ENCODE data around the gene KCNJ18.
"Not testable (repeated sequence)": the region's sequence is repeated elsewhere in the genome, so short reads cannot be mapped to it uniquely, and the experiment has no call there.

KCNJ18 gene

DNA sequence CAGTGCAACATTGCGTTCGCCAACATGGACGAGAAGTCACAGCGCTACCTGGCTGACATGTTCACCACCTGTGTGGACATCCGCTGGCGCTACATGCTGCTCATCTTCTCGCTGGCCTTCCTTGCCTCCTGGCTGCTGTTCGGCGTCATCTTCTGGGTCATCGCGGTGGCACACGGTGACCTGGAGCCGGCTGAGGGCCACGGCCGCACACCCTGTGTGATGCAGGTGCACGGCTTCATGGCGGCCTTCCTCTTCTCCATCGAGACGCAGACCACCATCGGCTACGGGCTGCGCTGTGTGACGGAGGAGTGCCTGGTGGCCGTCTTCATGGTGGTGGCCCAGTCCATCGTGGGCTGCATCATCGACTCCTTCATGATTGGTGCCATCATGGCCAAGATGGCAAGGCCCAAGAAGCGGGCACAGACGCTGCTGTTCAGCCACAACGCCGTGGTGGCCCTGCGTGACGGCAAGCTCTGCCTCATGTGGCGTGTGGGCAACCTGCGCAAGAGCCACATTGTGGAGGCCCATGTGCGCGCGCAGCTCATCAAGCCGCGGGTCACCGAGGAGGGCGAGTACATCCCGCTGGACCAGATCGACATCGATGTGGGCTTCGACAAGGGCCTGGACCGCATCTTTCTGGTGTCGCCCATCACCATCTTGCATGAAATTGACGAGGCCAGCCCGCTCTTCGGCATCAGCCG is 10.8 kb downstream of the KCNJ18 start:
- DNase-seq (ENCODE audit: low spot score) = not testable (repeated sequence)

DNA sequence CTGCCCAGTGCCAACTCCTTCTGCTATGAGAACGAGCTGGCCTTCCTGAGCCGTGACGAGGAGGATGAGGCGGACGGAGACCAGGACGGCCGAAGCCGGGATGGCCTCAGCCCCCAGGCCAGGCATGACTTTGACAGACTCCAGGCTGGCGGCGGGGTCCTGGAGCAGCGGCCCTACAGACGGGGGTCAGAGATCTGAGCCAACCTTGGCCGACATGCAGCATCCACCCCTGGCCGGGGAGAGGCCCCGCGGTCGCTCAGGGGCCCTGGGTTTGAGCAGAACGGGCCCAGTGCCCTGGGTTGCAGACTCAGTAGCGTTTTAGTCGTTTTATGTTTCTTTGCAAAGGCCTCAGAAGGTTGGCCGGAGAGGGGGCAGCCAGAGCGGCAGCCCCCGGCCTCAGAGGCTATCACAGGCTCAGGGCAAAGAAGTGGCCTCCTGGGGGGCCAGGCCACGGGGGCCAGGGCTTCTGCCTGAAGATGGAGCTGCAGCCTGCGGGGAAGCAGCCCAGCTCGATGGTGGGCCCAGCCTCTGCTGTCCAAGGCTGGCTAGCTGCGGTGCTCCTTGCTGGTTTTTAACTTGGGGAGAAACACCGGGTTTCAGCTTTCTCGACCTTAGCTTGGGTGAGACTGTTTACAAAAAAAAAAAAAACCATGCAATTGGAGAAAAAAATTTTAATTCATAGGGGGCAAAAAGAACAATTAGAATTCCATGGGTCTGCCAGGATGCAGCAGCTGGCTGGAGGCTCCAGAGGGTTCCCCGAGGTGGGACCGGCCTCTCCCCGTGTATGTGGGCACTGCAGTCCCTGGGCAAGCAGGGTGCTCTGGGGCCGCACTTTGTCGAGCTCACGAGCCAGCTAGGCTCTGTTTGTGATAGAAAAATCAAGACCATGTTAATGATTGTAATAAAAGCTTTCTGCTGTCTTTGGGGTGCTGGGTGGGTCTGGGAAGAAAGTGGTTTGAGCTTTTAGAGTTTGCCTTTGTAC is 11.9 kb downstream of the KCNJ18 start:
- not testable (repeated sequence) for DNase-seq (ENCODE audit: low spot score)

DNA sequence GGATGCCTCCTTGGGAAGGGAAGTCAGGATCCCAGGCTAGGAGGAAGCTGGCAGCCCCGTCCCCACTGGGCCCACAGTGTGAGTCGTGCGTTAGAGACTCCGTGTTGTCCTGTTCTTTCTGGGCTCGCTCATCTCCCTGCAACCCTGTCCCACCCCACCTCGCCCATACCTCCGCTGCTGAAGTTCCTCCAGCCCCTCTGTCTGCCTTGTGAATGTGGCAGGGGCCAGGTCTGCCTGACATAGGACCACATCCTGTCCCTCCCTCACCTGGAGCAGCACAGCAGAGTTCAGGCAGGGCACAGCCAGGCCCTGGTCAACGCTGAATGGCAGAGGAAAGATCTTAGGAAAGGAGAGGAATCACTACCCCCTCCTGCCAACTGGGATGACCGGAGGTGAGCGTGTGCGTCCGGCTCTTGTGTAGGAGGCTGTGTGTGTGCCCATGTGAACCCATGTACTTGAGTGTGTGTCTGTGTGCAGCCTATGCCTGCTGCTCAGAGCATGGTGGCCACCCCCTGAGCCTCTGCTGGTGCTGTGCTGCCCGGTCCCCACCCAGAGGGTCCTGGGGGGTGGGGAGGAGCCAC is 12.8 kb downstream of the KCNJ18 start:
- DNase-seq (ENCODE audit: low spot score) = no peak

DNA sequence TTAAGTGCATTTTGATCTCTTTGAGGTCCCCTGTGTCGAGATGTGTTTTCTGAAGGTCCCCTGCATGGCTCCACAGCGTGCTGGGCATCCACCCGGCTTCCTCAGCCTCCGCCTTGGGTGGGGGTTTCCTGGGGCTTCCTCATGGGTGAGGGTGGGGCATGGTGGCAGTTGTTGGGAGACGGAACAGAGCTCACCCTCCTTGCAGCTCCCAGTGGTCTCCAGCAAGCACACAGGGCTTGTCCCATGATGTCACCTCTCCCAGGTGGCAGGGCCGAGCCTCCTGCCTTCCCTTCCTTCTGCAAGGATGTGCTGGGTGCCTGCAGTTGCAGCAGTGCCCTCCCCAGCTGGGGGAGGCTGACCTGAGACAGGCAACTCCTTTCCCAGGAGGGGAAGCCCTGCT is 13.4 kb downstream of the KCNJ18 start:
- DNase-seq (ENCODE audit: low spot score) = not testable (repeated sequence)

DNA sequence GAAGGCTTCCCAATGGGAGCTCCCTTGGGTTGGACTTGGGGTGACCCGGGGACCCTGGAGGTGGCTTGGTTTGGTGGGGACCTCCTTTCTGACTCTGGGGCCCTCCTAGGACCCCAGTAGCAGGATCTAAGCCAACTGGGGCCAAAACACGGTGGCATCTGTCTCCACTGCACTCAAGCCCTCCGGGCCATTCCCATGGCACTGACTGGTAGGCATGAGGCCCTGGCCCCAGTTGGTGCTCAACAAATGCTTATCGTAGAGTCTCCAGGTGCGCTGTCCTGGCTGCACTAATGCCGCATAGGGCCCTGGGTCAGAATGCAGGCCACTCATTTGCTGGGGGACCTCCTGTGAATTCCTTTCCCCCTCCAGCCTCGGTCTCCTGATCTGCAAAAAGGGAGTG is 14.2 kb downstream of the KCNJ18 start:
- DNase-seq (ENCODE audit: low spot score) = not testable (repeated sequence)

DNA sequence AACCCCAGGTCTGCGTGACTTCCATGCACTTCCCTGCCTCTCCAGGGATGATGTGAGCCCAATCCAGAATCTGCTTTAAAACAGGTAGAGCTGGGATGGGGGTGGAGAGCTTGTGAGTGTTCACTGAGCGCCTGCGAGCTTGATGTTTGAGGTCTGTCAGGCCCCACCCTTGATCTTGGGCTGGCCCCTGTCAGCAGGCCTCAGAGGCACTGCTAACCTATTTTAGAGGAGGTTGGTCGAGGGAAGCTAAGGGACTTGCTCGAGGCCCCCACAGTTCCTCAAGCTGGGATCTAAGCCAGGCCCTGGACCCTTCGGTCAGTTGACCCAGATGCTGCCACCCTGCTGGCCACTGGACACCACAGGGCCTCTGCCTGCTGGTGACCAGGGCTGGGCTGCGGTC is 14.8 kb downstream of the KCNJ18 start:
- not testable (repeated sequence) for DNase-seq (ENCODE audit: low spot score)

DNA sequence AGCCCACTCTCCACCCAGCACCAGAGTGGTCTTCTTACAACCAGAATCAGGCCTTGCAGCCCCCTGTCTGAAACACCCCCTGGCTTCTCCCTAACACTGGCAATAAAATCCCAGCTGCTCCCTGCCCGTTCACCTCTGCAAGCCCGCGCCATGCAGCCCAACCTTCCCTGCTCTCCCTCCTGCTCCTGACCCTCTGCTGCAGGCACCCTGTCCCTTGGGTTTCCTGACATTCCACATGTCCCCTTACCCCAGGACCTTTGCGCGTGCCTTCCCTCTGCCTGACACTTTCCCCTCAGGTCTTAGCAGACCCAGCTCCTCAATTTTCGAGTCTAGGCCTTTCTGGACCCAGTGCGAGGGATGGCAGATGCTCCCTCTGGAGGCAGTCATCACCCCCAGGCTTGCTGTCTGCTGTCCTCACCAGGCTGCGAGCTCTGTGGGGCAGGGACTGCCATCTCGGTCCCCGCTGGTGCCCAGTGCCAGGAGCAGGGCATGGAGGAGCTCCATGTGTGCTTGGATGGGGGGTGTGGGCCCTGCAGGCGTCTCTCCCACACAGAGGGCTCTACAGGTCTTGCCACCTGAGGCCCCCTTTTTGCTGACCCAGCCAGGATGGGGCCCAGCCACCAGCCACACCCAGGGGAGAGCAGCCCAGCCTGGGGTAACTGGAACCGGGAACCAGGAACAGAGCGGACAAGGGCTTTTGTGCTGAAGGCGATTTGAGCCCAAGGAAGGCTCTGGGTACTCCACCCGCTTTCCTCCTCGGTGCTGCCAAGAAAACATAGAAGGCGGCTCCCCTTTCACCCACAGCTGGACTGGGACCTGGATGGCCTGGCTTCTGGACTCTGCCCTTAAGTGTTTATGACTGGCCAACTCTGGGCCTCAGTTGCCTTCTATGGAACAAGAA is 15.6 kb downstream of the KCNJ18 start:
- DNase-seq (ENCODE audit: low spot score) = not testable (repeated sequence)

DNA sequence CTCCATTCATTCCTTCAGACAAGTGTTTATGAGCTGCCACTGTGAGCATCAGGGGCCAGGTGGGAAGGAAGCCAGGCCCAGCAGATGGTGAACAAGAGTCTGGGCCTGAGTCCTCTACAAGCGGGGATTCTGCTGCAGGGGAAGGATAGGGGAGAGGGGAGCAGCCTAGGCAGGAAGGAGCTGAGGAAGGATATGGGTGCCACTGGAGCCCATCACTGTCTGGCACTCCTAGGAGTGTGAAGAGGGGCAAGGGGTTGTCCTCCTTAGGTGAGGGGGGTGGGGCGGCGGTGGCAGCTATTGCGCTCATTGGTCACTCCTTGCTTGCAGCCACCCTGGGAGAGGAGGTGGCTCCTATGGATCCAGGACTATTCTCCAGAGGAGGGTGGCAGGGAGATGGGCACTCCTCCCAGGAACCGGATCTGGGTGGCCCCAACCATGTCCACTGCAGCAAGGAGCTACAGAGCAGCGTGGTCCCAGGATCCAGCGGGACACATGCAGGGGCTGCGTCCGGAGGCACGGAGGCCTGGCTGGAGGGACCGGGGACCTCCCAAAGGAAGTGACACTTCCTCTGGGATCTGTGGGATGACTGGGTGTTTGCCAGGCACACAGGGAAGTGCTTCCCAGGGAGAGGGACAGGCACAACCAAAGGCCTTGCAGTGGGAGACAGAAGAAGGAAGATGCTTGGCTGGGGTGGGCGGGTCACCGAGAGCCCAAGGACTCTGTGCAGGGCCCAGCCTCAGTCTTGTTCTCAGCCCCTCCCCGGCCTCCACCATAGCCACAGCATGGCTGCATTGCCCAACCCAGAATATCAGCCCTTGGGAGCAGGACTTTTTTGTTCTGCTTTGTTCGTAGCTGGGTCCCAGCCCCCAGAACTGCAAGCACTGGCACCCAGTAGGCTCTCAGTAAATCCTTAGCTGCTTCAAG is 16.6 kb downstream of the KCNJ18 start:
- DNase-seq (ENCODE audit: low spot score) = not testable (repeated sequence)

DNA sequence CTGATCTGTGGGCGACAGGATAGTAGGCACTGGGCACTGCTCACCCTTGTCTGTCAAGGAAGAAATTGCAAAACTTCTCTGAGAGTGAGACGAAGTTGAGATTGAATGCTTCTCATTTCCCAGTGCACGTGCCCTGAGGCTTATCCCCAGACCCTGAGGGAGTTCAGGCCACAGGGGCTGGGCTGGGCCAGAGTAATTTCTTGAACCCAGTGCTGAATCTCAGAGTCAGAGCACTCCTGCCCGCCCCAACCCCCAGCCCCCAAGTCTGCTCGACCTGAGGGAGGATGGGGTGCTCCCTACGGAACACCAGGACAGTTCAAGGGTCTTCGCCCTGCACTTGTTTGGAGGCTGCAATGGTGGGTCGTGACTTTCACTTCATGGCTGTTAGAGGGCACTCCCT is 17.7 kb downstream of the KCNJ18 start:
- DNase-seq (ENCODE audit: low spot score) = not testable (repeated sequence)

DNA sequence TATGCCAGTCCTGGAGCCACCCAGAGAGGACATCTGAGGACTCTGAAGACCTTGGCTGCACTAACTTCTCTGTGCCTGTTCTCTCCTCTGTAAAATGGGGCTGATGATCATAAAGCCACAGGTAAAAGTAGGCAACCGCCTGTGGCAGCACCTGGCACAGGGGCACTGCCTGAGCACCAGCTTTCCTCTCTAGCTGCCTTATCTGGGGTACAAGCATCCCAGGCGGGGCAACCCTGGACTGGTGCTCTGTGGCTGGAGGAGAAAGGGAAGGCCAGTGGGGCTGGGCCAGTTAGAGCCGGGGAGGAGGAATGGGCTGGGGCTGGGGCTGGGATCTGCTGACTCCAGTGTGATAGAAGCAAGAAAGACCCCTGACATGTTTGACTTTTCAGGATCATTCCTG is 18.2 kb downstream of the KCNJ18 start:
- DNase-seq (ENCODE audit: low spot score) = not testable (repeated sequence)

DNA sequence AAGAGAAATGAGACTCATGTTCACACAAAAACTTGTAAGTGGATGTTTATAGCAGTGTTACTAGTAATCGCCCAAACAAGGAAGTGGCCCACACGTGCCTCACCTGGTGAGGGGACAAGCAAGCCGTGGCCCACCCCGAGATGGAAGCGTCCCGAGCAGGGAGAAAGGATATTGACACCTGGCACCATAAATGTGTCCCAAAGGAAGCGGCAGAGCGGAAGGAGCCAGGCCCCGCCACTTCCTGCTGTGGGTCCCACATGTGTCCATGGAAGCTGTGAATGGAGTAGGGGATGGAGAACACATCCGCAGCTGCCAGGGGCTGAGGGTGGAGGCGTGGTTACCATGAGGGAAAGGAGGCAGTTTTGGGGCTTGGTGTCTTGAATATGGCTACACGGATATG is 18.9 kb downstream of the KCNJ18 start:
- DNase-seq (ENCODE audit: low spot score) = no peak

DNA sequence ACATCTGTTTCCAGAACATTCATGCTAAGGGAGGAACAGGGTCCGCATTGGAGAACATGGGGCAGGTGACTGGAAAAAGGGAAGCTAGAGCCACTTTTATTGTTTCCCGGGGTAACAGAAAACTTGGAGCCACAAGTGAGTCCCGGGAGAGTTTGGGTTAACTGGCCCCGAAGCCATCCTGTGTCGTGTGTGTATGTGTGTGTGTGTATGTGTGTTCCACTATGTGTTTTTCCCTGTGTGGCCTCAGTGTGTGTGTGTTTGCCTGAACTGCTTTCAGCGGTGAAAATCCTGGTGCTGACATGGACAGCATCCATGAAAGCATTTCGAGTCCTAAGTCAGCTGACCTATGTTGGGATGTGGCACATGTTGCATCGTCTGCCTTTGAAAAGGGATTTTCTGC is 20.7 kb downstream of the KCNJ18 start:
- not testable (repeated sequence) for DNase-seq (ENCODE audit: low spot score)

DNA sequence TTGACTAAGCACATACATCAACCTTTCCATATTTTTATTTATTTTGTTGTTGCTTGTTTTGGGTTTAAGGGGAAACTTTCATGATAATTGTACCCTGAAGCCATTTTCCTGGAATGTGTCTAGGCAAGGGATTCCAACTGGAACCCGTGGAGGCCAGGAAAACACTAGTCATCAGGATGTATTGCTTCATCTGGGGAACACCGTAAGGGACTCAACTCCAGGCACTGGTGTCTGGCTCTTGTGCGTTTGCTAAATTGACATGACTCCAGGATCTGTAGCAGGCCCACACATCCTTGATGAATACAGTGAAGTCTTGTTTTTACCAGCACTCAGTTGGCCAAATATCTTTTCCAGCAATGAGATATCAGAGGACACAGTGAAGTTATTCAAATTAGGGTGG is 21.3 kb downstream of the KCNJ18 start:
- not testable (repeated sequence) for DNase-seq (ENCODE audit: low spot score)

DNA sequence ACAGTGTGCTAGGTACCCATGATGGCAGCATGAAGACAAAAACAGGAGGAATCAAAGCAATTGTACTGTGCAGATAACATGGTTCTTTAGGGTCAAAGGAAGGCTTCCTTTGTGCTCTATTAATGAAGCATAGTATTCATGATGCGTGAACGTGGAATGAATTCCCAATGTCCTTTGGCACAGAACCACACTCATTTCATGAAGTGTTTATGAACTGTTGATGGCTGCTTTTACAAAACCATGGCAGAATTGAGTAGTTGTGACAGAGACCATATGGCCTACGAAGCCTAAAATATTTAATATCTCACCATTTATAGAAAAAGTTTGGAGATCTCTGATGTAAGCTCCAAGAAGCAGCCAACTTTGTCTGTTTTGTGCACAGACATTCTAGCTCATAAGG is 22.4 kb downstream of the KCNJ18 start:
- not testable (repeated sequence) for DNase-seq (ENCODE audit: low spot score)

DNA sequence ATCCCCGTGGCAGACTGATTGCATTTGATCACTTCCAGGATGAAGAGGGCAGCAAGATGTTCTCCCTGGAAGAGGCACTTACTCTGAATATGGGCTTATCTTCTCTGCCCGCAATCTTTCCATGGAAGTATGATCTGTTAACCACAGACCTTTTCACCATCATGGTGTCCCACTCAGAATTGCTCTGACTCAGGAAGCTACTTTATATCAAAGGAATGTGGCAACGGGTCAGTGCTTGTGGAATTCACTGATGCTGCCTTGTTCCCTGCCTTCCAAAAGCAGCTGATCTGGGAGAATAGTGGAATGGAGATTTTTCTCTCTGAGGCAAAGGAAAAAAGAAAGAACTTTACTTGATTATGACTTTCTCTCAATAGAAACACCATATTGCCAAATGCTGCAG is 23.6 kb downstream of the KCNJ18 start:
- DNase-seq (ENCODE audit: low spot score) = not testable (repeated sequence)

DNA sequence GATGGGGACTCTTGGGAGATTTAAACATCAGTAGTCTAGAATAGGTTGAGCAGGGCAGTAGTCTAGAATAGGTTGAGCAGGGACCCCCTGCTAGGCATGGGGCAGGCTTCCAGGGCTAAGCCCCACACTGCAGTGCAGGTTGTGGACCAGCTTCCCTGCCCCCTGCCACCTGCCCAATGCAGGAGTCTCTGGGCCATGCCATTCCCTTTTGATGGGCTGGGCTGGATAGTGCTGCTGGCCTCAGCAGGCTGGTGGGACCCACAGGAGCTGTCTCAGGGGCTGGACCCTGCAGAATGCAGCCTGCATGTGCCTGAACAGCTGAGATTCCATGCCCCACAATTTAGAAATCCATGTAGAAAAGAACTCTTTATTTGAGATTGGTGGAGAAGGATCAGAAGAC is 26.6 kb downstream of the KCNJ18 start:
- not testable (repeated sequence) for DNase-seq (ENCODE audit: low spot score)

DNA sequence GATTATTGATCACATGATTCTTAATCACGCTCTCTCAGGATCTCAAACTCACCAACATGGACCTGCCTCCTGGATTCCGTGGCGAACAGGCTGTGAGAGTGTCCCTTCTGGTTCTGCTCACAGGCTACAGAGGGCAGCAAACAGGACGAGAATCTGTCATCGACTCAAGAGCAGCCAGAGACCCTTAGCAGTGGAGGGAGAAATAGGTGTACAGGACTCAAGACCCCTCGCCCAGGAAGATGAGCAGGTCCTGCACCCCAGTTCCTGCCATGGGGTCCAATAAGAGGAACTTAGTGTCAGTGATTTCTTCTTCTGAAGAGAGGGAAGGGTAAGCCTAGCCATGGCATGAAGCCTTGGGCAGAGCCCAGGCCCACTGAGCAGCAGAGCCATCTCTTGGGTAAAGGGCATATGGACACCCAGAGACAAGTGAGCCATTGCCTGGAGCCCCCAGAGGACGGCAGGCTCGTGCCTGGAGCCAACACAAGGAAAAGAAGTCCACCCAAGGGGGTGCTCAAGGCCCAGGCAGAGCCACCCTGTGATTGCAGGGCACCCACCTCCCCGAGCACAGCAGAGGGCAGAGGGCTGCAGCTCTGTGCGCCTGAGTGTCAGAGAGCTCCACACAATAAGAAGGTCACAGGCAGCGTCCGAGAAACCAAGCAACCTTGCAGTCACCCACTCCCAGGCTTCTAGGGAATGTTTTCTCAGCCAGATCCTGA is 27.3 kb downstream of the KCNJ18 start:
- not testable (repeated sequence) for DNase-seq (ENCODE audit: low spot score)

DNA sequence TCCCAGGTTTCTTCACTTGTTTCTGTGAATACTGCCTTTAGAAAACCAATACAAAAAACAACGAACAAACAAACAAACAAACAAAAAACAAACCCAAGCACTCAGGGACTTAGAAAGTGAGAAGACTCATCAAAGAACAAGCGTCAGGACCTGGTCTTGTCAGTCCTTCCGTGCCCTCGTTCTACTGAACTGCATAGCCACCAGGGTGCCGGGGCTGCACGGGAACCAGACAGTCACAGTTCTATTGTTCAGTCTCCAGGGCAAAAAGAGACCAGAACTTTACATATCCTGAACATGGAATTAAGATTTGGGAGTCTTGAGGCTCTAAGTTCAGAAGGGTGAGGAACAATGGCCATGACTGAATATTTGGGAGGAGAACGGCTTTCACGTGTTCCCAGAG is 28.2 kb downstream of the KCNJ18 start:
- DNase-seq (ENCODE audit: low spot score) = not testable (repeated sequence)

DNA sequence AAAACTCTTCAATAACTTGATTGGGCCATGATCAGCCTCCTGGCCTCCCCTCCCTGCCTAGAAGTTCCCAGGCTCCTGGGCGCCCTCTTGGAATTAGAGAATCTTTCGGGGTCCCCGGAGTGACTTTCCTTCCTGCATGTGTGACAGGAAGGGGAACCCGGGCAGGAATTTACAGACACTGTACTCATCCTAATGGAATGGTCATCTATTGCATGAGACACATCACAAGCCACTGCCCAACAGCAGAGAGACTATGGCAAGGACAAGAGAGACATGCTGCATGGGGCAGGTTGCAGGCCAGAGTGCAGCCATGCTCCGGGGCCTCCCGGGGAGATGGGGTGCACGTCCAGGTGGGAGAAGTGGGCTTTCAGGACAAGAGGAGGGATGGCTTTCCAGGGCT is 29.9 kb downstream of the KCNJ18 start:
- DNase-seq (ENCODE audit: low spot score) = not testable (repeated sequence)
